OCI-LY1 (cell line): Measurements from ENCODE around the gene FOXC2.

Source experiments
- EZH2 ChIP-seq: fragments of 200-600 bp; sonication (generic), shearing (Covaris generic); IDR thresholded peaks from 2 replicates; pipeline ENCODE4 v1.8.0; 2017; ENCODE audit warnings: borderline replicate concordance, mixed run types, mild to moderate bottlenecking, antibody characterized with exemption, low read length, moderate library complexity, mixed read lengths
- TF ChIP-seq, protein P1 (sequence below): fragments of 200-600 bp; sonication (generic), shearing (Covaris generic); IDR thresholded peaks from 2 replicates; pipeline ENCODE4 v1.5.1; 2017; ENCODE audit warnings: mild to moderate bottlenecking, antibody characterized with exemption, low read length, moderate library complexity, mixed read lengths

GRCh38 chr16:86616906-86617305, 50.3 kb downstream of the FOXC2 start:
- no peak for TF ChIP-seq EZH2
- TF ChIP-seq, protein P1, sequence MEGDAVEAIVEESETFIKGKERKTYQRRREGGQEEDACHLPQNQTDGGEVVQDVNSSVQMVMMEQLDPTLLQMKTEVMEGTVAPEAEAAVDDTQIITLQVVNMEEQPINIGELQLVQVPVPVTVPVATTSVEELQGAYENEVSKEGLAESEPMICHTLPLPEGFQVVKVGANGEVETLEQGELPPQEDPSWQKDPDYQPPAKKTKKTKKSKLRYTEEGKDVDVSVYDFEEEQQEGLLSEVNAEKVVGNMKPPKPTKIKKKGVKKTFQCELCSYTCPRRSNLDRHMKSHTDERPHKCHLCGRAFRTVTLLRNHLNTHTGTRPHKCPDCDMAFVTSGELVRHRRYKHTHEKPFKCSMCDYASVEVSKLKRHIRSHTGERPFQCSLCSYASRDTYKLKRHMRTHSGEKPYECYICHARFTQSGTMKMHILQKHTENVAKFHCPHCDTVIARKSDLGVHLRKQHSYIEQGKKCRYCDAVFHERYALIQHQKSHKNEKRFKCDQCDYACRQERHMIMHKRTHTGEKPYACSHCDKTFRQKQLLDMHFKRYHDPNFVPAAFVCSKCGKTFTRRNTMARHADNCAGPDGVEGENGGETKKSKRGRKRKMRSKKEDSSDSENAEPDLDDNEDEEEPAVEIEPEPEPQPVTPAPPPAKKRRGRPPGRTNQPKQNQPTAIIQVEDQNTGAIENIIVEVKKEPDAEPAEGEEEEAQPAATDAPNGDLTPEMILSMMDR: no peak
